NCI-H2029 treated with DMSO at 0.1 percent for 48 hours (cell line): Measurements from ENCODE around the gene GSS.

Source experiments
- DNase-seq: peaks from one replicate; lab custom pipeline; 2025; lab: John Stamatoyannopoulos, UW

Gene GSS

DNA sequence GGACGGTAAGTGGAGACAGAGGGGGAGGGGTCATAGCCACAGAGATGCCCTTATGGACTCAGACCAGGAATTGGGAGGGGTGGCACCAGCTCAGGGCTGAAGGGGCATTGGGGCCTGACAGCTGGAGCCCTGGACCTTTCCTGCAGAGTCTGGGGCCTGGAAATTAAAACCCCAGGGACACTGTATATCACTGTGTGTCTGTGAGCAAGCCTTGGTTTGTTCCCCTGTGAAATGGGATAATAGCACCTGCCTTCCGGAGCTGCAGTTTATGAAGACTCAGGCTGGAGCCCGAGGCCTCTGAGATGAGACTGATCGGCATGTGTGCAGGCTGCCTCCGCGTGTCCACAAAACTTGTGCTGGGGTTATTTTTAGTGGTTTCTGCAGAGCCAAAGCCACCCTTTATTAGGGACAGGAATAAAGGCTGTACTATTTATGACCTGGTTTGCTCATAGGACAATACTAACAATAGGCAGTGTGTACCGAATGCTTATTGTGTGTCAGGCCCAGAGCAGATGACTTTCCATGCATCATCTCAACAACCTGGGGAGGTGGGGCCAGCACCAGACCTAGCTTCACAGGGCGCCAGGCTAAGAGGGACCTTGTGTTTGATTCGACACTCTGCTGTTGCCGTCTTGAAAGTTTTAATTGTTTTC, 22.6 kb upstream of the GSS start:
- DNase-seq, result no peak

DNA sequence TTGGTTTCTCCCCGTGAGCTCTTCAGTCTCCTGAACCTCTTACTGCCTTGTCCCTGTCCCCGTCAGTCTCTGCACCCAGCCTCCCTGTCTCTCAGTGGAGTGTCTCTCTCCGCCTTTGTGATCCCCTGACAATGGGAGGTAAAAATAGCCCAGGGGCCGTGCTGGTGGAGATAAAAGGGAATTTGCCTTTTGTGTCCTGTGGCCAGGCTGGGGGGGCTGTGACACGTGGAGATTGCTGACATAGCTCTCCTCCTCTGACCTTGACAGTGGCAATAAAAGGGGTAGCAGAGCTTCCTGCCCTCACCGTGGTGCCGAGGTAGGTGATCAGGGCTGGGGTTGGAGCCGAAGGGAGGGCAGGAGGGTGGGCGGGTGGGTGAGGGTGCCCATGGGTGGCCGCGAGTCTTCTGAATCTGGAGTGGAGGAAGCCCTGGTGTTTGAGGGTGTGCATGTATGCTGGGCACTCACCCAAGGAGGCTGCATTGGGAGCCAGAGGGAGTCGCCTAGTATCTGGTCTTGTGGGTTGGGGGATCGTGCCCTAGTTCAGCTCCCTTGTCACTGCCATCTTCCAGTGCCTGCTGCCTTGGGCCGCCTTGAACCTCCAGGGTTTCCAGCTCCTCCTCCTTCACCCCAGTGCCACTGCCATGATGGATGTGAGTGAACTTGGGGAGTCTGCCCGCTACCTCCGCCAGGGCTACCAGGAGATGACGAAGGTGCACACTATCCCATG, 21.9 kb upstream of the GSS start:
- no peak for DNase-seq

DNA sequence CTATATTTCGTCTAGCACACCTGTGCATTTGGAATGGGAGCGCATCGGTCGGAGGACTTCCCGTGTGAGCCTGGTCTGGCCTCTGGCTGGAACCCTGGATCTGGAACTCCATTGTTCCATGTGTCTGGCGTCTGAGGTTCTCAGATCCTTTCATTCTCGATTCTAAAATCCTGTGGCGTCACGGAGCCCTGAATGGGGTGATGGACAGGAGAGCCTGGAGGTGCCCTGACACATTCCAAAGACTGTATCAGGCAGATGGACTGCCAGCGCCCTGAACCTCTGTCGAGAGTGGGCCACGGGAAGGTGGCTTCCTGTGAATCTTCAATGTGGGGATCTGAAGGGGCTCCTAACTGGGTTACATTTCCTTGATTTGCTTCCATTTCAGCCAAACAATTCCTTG, 20.7 kb upstream of the GSS start:
- no peak for DNase-seq

GRCh38 chr20:34974246-34974645, 18.6 kb upstream of the GSS start:
- no peak for DNase-seq

DNA sequence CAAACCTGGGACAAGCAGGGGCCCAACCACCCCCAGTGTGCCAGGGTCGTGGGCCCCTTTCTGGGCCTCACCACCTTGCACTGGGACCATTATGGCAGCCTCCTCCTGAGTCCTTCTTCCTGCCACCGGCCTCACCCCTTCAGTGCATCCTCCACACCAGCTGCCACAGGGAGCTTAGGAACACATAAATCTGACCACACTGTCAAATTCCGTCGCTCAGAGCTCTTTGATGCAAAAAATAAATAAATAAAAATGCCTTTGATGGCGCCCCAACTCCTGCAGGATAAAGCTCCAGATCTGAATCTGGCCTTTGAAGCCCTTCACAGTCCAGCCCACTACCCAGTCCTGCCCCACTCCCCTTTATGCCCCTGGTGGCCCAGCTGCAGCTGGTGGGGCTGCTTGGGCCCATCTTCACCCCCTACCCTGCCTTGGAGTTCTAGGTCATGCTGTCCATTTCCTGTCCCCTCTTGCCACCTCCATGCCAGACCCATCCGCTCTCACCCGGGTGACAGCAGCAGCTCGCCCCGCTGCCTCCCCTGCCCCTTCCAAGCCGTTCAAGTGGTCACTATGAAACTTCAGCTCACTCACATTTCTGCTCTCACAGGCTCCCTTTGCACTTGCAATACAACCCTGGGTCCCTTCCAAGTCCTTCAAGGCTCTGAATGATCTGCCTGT, 16.1 kb upstream of the GSS start:
- no peak for DNase-seq

DNA sequence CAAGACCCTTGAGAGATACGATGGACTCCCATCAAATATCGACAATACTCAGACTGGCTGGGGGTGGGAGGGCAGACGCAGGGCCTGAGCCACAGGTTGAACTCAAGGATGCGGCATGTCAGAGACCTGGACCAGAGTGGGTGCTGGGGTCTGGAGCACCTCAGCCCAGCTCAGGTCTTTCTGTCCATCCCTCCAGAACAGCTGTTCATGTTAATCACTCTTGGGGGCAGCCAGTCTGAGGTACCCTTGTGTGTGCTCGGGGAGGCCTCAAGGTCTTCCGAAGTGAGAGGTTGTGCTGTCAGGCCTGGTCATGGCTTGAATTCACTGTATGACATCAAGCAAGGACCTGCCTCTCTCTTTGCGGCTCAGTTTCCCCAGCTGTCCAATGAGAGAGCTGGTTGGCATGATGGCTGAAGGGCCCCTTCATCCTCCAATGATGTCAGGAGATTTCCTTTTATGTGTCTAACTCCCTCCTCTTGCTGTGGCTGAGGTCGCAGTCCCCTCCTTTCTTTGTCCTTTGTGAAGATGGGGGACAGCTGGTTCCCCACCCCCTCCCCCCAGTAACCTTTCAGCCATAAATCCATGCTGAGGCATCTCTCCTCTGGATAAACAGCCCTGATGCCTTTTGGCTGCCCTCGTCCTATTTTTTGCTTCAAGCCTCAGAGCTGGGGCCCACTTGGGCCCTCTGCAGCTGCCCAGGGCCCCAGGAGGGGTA, 15.4 kb upstream of the GSS start:
- DNase-seq, result no peak

DNA sequence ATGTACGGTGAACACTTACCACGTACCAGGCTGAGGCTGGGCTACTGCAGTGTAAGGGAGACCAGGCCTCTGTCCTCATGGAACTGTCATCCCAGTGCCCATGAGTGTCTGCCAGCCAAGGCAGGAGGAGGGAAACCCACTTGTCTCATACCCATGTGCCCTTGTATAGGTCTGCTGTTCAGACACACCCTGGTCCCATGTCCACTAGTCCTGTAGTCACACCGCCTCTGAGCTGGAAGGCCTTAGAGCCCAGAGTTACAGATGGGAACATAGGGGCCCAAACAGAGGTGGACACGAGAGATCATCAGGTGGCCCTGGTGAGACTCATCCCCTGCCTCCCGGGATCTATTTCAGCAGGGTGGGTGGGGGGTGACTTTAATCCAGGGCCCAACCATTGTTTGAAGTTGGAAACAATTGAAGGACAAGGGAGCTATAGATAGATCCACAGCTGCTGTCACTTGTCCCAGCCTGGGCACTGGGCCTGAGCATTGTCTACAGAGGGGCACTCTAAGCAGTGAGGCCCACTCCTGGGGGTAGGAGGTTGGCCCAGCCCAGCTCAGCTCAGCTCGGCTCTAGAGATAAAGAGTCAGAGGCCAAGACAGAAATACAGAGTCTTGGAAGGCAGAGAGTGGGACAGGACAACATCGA, 14.7 kb upstream of the GSS start:
- DNase-seq, result no peak

GRCh38 chr20:34968042-34968775, 12.6 kb upstream of the GSS start:
- DNase-seq, result no peak

DNA sequence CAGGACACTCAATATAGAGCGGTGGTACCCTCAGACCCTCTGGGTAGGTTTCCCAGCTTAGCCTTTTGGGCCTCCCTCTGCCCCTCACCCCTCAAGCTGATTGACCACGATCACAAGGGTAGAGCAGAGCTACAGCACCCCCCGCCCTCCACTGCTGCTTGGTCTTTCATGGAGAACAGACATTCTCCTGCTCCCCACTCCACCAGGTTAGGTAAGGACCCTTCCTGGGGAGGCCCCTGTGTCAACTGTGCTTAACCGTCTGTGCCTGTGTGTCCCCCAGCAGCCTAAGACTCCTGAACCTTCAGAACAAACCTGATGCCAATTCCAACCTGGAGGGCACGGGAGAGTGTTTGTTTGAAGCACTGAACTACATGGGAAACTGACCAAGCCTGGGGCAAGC, 11.8 kb upstream of the GSS start:
- DNase-seq, result no peak

- no peak for DNase-seq
Measured at GRCh38 chr20:34965051-34965450, 9.4 kb upstream of the GSS start.

DNA sequence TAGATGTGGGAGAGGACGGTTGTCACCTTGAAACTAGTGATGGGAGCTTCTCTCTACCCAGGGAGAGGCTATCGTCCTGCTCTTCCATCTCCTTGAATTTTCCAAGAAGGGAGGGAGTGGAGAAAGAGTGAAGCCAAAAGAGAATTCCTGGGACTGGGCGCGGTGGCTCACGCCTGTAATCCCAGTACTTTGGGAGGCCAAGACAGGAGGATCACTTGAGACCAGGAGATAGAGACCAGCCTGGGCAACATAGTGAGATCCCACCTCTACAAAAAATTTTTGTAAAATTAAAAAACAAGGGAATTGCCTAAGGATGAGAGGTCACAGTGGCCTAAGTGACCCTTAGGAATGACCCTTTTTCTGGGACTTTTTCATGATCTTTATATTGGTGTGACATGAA, 8.9 kb upstream of the GSS start:
- no peak for DNase-seq

DNA sequence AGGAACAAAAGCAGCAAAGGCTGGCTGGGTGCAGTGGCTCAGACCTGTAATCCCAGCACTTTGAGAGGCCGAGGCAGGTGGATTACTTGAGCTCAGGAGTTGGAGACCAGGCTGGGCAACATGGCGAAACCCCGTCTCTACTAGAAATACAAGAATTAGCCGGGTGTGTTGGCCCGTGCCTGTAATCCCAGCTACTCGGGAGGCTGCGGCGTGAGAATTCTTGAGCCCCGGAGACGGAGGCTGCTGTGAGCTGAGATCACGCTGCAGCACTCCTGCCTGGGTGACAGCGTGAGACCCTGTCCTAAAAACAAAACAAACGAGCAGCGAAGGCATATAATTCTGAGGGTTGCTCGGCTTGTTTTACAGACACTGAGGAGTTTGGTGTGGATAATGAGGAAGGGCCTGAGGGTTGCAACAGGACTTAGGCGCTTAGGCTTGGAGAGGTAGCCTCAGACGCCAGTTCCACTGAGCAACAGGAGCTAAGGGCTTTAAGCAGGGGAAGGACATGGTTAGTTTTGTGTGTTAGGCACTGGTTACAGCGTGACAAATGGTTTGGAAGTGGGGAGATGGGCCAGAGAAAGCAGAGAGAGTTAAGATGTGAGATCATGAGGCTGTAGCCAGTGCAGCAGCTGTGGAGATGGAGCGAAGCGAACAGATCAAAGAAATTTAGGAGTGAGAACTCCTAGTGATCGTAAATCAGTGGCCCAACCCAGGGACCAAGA, 1.3 kb upstream of the GSS start:
- no peak for DNase-seq

- DNase-seq, result no peak
Measured at GRCh38 chr20:34956041-34956458, 444 bp upstream of the GSS start.

- peak; percentile 42 for DNase-seq
Measured at GRCh38 chr20:34954904-34955230, 739 bp downstream of the GSS start.

- DNase-seq, result no peak
Measured at GRCh38 chr20:34953960-34954359, 1.6 kb downstream of the GSS start.

DNA sequence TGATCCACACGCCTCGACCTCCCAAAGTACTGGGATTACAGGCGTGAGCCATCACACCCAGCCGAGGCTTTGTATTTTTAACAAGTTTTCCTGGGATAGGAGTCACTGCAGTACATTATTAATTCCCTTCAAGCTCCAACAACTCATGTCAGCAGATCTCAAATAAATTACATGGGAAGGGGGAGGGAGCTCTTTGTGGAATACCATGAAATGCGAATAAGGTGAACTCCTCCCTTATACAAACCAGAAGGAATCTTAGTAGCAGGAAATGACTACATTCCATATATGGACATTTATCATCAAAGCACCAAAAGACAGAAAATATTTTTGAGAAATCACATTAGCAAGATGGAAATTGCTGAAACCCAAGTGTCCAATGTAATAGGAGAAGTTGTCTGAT, 2.9 kb downstream of the GSS start:
- DNase-seq, result no peak

DNA sequence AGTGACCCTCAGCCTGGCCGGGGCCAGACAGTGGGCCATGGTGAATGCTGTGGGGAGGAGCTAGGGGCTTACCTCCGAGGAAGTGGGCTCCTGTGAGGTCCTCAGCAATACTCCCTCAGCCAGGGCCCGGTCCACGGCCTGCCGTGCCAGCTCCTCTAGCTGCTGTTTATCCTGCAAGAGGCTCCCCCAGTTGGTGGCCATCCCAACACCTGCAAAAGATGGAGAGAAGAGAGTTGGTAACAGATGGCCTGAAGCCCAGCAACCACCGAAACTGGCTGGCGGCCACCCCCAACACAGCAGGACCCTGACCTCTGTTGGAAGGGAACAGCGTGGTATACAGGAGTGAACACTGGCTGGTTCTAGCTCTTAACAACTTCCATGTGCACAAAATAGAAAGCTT, 4.0 kb downstream of the GSS start:
- no peak for DNase-seq

DNA sequence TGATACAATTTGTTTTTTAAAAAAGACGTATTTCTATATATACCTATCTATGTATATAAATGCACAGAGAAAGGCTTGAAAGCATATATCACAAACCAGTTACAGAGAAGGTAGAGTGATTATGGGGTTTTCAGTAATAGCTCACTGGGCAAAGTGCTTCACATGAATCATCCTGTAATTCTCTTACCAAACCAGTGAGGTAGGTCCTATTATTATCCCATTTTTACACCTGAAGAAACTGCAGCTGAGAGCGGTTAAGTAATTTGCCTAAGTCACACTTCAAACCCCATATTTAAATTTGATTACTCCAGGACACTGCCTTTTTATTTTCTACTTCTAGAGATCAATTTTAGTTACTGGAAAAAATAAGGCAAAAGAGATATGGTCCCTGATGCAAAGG, 4.4 kb downstream of the GSS start:
- no peak for DNase-seq

DNA sequence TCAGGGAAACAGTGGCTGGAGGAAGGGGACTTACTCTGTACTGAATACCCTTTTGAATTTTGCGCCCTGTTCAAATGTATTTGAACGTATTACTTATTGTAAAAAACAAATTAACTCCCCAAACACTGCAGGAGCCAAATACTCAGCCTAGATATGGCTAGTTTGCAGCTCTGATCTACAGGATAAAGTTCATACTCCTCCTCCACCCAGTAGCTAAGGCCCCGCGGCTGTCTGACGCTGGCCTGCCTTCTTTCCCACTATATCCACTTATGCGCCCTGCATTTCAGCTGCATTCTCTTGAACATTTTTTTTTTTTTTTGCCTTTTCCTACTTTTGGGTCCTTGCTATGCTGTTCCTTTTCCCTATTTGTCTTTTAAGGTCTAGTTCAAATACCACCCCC, 6.5 kb downstream of the GSS start:
- no peak for DNase-seq

GRCh38 chr20:34948030-34948429, 7.6 kb downstream of the GSS start:
- no peak for DNase-seq

DNA sequence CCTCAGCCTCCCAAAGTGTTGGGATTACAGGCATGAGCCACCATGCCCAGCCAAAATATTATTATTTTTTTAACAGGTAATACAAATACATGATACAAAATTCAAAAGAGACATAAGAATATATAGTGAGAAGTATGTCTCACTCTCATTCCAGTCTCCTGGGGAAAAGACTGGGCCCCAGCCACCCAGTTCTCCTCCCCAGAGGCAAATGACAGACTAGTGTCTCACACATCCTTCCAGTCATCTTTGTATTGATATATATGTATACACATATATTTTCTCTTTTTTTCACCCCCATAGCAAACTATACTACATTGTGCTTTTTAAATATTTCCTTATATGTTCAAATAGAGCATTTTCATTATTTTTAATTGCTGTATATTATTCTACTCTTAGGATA, 8.3 kb downstream of the GSS start:
- DNase-seq, result no peak
